ENCODE measurements around the gene COG5. TPM values are rescaled to one million over a fixed set of nuclear protein-coding genes. Genes with fewer than 3 reads are reported as not detected.
"Not testable (repeated sequence)": the region's sequence is repeated elsewhere in the genome, so short reads cannot be mapped to it uniquely, and the experiment has no call there.

COG5 gene

DNA sequence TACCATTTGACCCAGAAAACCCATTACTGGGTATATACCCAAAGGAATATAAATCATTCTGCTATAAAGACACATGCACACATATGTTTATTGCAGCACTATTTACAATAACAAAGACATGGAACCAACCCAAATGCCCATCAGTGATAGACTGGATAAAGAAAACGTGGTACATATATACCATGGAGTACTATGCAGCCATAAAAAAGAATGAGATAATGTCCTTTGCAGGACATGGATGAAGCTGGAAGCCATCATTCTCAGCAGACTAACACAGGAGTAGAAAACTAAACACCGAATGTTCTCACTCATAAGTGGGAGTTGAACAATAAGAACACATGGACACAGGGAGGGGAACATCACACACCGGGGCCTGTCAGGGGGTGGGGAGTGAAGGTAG is 408.0 kb downstream of the COG5 start:
- not testable (repeated sequence) for H2BK5ac ChIP-seq (ENCODE audit: low read length); H3K79me2 ChIP-seq (ENCODE audit: control insufficient read depth, insufficient read depth, low read length); H3K56ac ChIP-seq (ENCODE audit: low read length); H3K4me1 ChIP-seq (ENCODE audit: control insufficient read depth, low read depth, low read length); H3K9ac ChIP-seq (ENCODE audit: low read length); H3K27me3 ChIP-seq (ENCODE audit: insufficient read depth, low read length, poor library complexity); H4K5ac ChIP-seq (ENCODE audit: low read length); H3K23ac ChIP-seq (ENCODE audit: low read length); H4K8ac ChIP-seq (ENCODE audit: low read depth, low read length); H3K79me1 ChIP-seq (ENCODE audit: low read length); H3K4me3 ChIP-seq (ENCODE audit: low read length); H3K4ac ChIP-seq (ENCODE audit: low read depth, low read length); H2BK15ac ChIP-seq (replicated peaks; ENCODE audit: low read depth); H3K27ac ChIP-seq (ENCODE audit: low read depth, low read length); DNase-seq; H3K18ac ChIP-seq (ENCODE audit: low read length); H2BK120ac ChIP-seq (ENCODE audit: low read depth, low read length); H3K4me2 ChIP-seq (ENCODE audit: low read length); H3K36me3 ChIP-seq (ENCODE audit: control insufficient read depth, insufficient read depth, low read length); H2AK5ac ChIP-seq (ENCODE audit: low read length)
- WGBS (ENCODE audit: extremely low coverage, insufficient coverage, low lambda C conversion rate), result no CpG with 5 or more reads among the region's 3 CpGs

DNA sequence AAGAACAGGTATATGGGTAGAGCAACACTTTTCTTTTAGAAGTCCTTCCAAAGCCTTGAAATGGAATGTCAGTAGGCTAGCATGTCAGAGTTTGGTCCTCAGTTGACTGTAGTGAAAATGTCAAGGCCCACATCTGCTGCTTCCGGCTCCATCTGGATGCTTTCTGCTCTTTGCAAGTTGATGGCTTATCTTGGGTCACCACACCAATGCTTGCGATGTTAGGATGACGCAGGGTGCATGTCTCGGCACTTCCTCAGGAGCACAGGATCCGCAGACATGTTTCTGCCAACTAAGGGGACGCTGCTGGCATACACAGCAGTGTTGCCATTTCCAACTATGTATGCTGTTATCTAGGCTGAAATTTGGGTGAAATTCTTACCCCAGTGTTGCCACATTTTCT is 408.9 kb downstream of the COG5 start:
- Histone ChIP-seq H3K4me3 (ENCODE audit: low read length) (no peak overlapping the region), H3K27ac (ENCODE audit: low read depth, low read length) (no peak overlapping the region), H3K36me3 (ENCODE audit: control insufficient read depth, insufficient read depth, low read length) (no peaks in the 10 kb centered on the region), H3K4me2 (ENCODE audit: low read length) (no peak overlapping the region), H4K8ac (ENCODE audit: low read depth, low read length) (no peak overlapping the region), H3K18ac (ENCODE audit: low read length) (no peak overlapping the region), H2BK5ac (ENCODE audit: low read length) (no peak overlapping the region), H2BK120ac (ENCODE audit: low read depth, low read length) (no peak overlapping the region), H3K79me2 (ENCODE audit: control insufficient read depth, insufficient read depth, low read length) (no peaks in the 10 kb centered on the region), H3K23ac (ENCODE audit: low read length) (no peak overlapping the region), H3K4me1 (ENCODE audit: control insufficient read depth, low read depth, low read length) (no peaks in the 10 kb centered on the region), H3K27me3 (ENCODE audit: insufficient read depth, low read length, poor library complexity) (no peaks in the 10 kb centered on the region), H3K9ac (ENCODE audit: low read length) (no peak overlapping the region), H3K56ac (ENCODE audit: low read length) (no peak overlapping the region), H2AK5ac (ENCODE audit: low read length) (no peak overlapping the region), H3K79me1 (ENCODE audit: low read length) (no peaks in the 10 kb centered on the region), H4K5ac (ENCODE audit: low read length) (no peak overlapping the region), H2BK15ac (replicated peaks; ENCODE audit: low read depth) (no peak overlapping the region), H3K4ac (ENCODE audit: low read depth, low read length) (no peak overlapping the region)
- no CpG with 5 or more reads among the region's 6 CpGs for WGBS (ENCODE audit: extremely low coverage, insufficient coverage, low lambda C conversion rate)
- no peak for DNase-seq

DNA sequence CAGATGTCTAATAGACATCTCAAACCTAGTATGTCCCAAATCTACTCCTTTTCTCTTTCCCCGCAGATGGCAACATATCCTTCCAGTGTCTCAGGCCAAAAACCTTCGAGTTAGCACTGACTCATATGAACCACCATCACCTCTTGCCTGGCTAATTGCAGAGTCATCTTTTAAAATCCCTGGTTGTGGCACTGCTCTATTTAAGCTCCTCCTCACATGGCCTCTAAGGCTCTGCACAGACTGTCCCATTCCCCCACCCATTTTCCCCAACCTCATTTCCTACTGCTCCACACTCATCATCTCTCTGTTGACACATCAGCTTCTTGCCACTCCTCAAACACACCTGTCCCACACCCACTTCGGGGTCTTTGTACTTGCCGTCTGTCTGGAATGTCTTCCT is 411.7 kb downstream of the COG5 start:
- H3K4me2 ChIP-seq (ENCODE audit: low read length), result no peak overlapping the region
- WGBS (ENCODE audit: extremely low coverage, insufficient coverage, low lambda C conversion rate), result no CpG with 5 or more reads among the region's 4 CpGs
- H3K79me1 ChIP-seq (ENCODE audit: low read length), result no peaks in the 10 kb centered on the region
- no peak overlapping the region for H3K23ac ChIP-seq (ENCODE audit: low read length)
- no peak overlapping the region for H4K5ac ChIP-seq (ENCODE audit: low read length)
- no peak overlapping the region for H3K18ac ChIP-seq (ENCODE audit: low read length)
- no peak overlapping the region for H3K4me3 ChIP-seq (ENCODE audit: low read length)
- no peaks in the 10 kb centered on the region for H3K4me1 ChIP-seq (ENCODE audit: control insufficient read depth, low read depth, low read length)
- H3K4ac ChIP-seq (ENCODE audit: low read depth, low read length), result no peak overlapping the region
- no peak overlapping the region for H2BK120ac ChIP-seq (ENCODE audit: low read depth, low read length)
- no peak overlapping the region for H3K27ac ChIP-seq (ENCODE audit: low read depth, low read length)
- no peak overlapping the region for H3K9ac ChIP-seq (ENCODE audit: low read length)
- DNase-seq, result no peak
- no peak overlapping the region for H2BK5ac ChIP-seq (ENCODE audit: low read length)
- H2AK5ac ChIP-seq (ENCODE audit: low read length), result no peak overlapping the region
- H4K8ac ChIP-seq (ENCODE audit: low read depth, low read length), result no peak overlapping the region
- no peak overlapping the region for H2BK15ac ChIP-seq (replicated peaks; ENCODE audit: low read depth)
- no peaks in the 10 kb centered on the region for H3K36me3 ChIP-seq (ENCODE audit: control insufficient read depth, insufficient read depth, low read length)
- no peaks in the 10 kb centered on the region for H3K79me2 ChIP-seq (ENCODE audit: control insufficient read depth, insufficient read depth, low read length)
- H3K56ac ChIP-seq (ENCODE audit: low read length), result no peak overlapping the region
- no peaks in the 10 kb centered on the region for H3K27me3 ChIP-seq (ENCODE audit: insufficient read depth, low read length, poor library complexity)

Small RNAs within 50 kb of the gene (small RNA-seq; reads per million reads assigned to genes)
- gene AC002381.1 (ENCODE audit: insufficient read depth), result not detected
- not detected for gene RF01233 (ENCODE audit: insufficient read depth)

All from mesendoderm (in vitro differentiated cells).